SK-N-MC (cell line): ENCODE results near the gene AMBP.

Source experiments
- EZH2 ChIP-seq: fragments of 200-600 bp; sonication (generic); IDR thresholded peaks from one replicate; pipeline ENCODE4 v1.6.1; 2017; ENCODE audit warnings: antibody characterized with exemption
- FOXP2 ChIP-seq: optimal IDR thresholded peaks from 2 replicates; pipeline ENCODE3; 2011; ENCODE audit warnings: mild to moderate bottlenecking, moderate library complexity; ENCODE audit not compliant: insufficient read depth; ENCODE audit errors: extremely low read length, control extremely low read depth
- POLR2AphosphoS5 ChIP-seq: IDR thresholded peaks from 2 replicates; pipeline ENCODE4 v1.6.1; 2012; ENCODE audit warnings: mild to moderate bottlenecking, low read depth, low read length, borderline replicate concordance

DNA sequence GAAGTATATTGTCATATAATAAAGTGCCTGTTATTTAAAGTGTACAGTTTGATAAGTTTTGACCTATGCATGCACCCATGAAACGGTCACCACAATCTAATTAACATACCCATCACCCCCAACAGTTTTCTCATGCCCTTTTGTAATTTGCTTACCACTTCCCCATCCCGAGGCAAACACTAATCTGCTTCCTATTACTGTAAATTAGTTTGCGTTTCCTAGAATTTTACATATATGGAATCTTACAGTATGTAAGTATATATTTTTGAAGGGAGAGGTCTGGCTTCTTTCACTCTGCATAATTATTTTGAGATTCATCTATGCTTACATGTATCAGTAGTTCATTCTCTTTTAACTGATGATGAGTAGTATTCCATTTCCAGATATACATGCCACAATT, 56.5 kb downstream of the AMBP start:
- TF ChIP-seq EZH2 (no peak), POLR2AphosphoS5 (no peak), FOXP2 (no peak)
